GM18517 (cell line): ENCODE data around the gene ACP6.
A peak's percentile ranks its signal among the peaks of the same experiment; 100 is the strongest.
"Not testable (repeated sequence)": the region's sequence is repeated elsewhere in the genome, so short reads cannot be mapped to it uniquely, and the experiment has no call there.

Experiments
- ATAC-seq: cut with Tn5 transposase; IDR thresholded peaks from one replicate; pipeline ENCODE4 v1.9.1; 2021; ENCODE audit warnings: mild to moderate bottlenecking, moderate library complexity; ENCODE audit not compliant: unreplicated experiment

The ACP6 gene

DNA sequence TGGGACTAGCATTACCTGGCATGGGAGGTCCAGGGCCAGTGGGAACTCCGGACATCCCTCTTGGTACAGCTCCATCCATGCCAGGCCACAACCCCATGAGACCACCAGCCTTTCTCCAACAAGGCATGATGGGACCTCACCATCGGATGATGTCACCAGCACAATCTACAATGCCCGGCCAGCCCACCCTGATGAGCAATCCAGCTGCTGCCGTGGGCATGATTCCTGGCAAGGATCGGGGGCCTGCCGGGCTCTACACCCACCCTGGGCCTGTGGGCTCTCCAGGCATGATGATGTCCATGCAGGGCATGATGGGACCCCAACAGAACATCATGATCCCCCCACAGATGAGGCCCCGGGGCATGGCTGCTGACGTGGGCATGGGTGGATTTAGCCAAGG, 45.8 kb downstream of the ACP6 start:
- ATAC-seq = no peak

DNA sequence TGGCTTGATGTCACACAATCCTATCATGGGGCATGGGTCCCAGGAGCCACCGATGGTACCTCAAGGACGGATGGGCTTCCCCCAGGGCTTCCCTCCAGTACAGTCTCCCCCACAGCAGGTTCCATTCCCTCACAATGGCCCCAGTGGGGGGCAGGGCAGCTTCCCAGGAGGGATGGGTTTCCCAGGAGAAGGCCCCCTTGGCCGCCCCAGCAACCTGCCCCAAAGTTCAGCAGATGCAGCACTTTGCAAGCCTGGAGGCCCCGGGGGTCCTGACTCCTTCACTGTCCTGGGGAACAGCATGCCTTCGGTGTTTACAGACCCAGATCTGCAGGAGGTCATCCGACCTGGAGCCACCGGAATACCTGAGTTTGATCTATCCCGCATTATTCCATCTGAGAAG, 46.3 kb downstream of the ACP6 start:
- ATAC-seq = no peak

DNA sequence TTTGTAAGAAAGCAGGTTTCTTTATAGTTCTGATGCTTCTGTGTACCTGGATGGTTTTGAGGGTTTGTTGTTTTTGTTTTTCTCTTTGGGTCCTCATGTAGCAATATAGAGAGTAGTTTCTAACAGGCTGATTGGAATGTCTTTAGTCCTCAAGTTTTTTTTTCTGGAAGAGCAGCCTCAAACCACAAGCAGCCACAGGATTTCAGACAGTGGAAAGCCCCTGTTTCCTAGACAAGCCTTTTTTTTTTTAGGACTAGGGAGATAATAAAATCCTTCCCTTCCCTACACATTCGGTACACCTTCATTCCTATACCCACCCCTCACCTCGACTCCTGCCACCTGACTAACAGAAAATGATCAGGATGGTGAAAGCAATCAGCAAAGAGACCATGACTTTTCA, 47.6 kb downstream of the ACP6 start:
- no peak for ATAC-seq

DNA sequence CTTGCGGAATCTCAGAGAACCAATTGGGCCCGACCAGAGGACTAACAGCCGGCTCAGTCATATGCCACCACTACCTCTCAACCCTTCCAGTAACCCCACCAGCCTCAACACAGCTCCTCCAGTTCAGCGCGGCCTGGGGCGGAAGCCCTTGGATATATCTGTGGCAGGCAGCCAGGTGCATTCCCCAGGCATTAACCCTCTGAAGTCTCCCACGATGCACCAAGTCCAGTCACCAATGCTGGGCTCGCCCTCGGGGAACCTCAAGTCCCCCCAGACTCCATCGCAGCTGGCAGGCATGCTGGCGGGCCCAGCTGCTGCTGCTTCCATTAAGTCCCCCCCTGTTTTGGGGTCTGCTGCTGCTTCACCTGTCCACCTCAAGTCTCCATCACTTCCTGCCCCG, 49.8 kb downstream of the ACP6 start:
- no peak for ATAC-seq

- no peak for ATAC-seq
Measured at GRCh38 chr1:147619741-147620140, 50.6 kb downstream of the ACP6 start.

GRCh38 chr1:147618771-147619170, 51.6 kb downstream of the ACP6 start:
- no peak for ATAC-seq

- no peak for ATAC-seq
Measured at GRCh38 chr1:147618077-147618569, 52.2 kb downstream of the ACP6 start.

- ATAC-seq = not testable (repeated sequence)
Measured at GRCh38 chr1:147614966-147615365, 55.4 kb downstream of the ACP6 start.

DNA sequence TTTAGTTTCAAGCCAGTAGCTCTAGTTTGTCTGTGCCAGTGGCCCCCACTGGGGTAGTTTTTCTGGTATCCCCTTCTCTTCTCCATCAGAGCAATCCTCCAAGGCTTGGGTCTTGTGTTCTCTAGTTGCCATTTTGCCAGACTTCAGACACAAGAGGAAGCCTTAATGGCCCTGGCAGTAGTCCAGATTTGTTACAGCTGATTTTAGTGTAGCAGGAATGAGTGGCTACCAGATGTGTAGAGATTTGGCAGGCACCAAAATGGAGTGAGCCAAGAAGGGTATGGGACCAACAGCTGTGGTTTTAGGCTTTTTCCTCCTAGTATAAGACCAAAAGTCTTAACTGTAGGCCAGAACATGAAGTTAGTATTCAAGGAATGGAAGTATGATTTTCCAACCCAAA, 56.8 kb downstream of the ACP6 start:
- ATAC-seq = no peak

DNA sequence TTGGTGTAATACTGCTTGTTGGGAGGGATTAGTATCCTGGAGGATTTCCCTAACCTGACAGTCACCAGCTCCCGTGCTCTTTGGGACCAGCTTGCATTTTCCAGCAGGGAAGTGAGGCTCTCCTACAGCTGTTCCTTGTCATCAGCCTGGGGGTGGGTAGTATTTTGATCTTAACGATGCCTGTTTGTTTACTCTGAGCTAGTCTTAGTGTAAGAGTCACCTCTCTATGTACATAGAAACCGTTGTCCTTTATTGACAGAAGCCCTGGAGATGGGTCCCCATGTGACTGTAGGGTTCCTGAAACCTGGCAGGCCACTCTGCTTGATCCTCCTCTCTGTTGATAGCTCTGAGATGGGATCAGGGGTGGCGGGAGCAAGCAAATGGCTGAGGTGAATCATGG, 58.0 kb downstream of the ACP6 start:
- no peak for ATAC-seq

DNA sequence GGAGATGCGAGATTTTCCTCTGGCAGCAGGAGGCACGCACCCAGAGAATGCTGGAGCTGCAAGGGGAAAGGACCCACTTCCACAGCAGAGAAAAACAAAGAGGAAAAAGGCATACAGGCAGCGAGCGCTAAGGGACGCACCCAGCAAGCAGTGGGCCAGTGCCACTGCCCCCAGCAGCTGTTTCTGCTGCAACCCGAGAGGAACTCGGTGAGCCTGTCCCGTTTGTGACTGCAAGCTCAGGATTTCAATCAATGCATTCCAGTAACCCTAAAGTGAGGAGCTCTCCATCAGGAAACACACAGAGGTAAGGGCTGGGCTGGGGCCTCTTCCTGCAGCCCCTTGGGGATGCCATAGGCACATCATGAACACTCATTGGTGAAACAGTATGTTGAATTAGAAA, 58.7 kb downstream of the ACP6 start:
- ATAC-seq = no peak

DNA sequence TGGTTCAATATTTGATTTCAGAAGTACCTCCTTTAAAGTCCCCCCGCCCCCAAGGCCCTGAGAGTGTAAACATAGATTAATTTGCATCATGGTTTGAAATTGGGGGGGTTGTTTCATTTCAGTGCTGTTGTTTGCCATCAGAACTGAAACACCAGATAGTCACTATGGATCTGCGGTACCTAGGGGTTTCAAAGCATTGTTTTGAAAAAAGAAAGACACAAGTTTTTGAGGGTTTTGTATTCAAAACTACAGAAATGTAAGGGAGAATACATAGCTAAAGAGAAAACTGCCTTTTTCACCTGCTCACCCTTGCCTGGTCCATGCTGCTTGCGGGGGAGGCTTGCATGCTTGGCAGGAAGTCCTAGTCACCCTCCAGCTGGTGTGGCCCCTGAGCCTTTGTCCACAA, 59.3 kb downstream of the ACP6 start:
- peak; percentile 80 for ATAC-seq

- ATAC-seq = no peak
Measured at GRCh38 chr1:147609358-147609757, 61.0 kb downstream of the ACP6 start.

GRCh38 chr1:147608596-147608995, 61.7 kb downstream of the ACP6 start:
- ATAC-seq = no peak

- no peak for ATAC-seq
Measured at GRCh38 chr1:147605591-147605990, 64.7 kb downstream of the ACP6 start.

- no peak for ATAC-seq
Measured at GRCh38 chr1:147603986-147604385, 66.3 kb downstream of the ACP6 start.

GRCh38 chr1:147600119-147601111, 69.9 kb downstream of the ACP6 start:
- ATAC-seq = no peak

GRCh38 chr1:147599362-147600118, 70.8 kb downstream of the ACP6 start:
- peak; percentile 60 for ATAC-seq

DNA sequence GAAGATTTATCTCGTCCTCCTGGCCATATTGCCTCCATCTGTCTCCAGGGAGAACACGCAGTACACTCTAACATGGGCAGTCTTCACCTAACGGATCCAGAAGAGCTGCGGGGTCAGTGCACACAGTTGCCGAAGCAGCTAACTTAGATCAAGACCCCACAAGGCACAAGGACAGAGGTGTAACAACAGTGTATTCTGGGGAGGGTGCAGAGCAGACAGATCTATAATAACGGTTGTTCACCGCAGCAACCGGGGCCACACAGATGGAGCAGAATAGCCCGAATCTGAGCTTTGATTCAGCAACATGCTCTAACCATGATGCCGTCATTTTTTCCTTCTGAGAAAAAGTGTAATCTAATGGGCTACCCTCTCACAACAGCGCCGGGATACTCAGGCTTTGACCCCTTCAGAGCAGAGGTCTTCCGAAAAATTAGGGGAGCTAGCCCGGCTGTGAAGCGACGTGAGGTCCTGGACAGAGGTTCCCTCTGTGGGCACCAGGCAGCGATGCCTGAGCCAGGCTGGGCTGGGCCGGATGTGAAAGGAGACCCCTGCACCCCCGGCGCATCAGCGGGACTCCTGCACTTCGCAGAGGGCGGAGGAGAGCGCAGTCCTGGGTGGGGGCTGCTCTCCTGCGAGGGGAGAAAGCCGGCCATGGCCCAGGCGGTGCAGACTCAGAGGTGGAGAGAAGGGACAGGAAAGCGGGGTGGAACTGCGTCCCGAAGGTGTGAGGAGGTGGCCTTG, 71.5 kb downstream of the ACP6 start:
- peak; percentile 12 for ATAC-seq

- ATAC-seq = no peak
Measured at GRCh38 chr1:147597010-147597409, 73.3 kb downstream of the ACP6 start.
